A549 (cell line): ENCODE results near the gene NRAP. TPM values are rescaled to one million over a fixed set of nuclear protein-coding genes. Genes with fewer than 3 reads are reported as not detected.

ENCODE experiments used
- ATAC-seq, 2 experiments: fragments of 200-7000 bp in 1 of 2; fragments of >200 bp in 1 of 2; cut with Nextera tagmentation in 1 of 2; cut with Tn5 transposase in 1 of 2; 3 replicates each; pipeline versions ENCODE4 v1.8.0 to v1.9.1; 2018 to 2020; ENCODE audit warnings: mild to moderate bottlenecking in 1 of 2, moderate library complexity in 1 of 2
- CTCF ChIA-PET: fragments of 300-600 bp; sonication (Branson Sonifier 250); formaldehyde crosslinking; extraction: SDS; loops from one replicate; lab custom pipeline; 2021; ENCODE audit warnings: antibody characterized with exemption, inconsistent platforms; lab: Yijun Ruan, JAX
- POLR2A ChIA-PET: fragments of 350-600 bp; formaldehyde crosslinking; extraction: SDS; loops from one replicate; lab custom pipeline; 2021; ENCODE audit warnings: antibody characterized with exemption, inconsistent platforms; lab: Yijun Ruan, JAX
- DNase-seq, 2 experiments: peaks; one replicate each; pipeline versions ENCODE4 v3.0.0 to v3.0.0-alpha.2; 2011 to 2016; ENCODE audit warnings: low read depth in 1 of 2, low spot score in 1 of 2
- FAIRE-seq: peaks from 2 replicates; lab custom pipeline; 2011; peaks lifted over from hg19 to GRCh38; lab: Jason Lieb, UNC
- H3K27ac ChIP-seq, 2 experiments: fragments of >200 bp; sonication (Bioruptor Twin); formaldehyde crosslinking; 3 replicates each; pipeline ENCODE4 v1.5.1; 2016 to 2017
- H3K4me1 ChIP-seq: fragments of >200 bp; sonication (Bioruptor Twin); formaldehyde crosslinking; 3 replicates; pipeline ENCODE4 v1.6.1; 2016
- H3K4me2 ChIP-seq: fragments of >200 bp; sonication (Bioruptor Twin); formaldehyde crosslinking; 3 replicates; pipeline ENCODE4 v1.6.1; 2016
- H3K4me3 ChIP-seq: fragments of >200 bp; sonication (Bioruptor Twin); formaldehyde crosslinking; 3 replicates; pipeline ENCODE4 v1.5.1; 2016
- H3K9me3 ChIP-seq: fragments of >200 bp; sonication (Bioruptor Twin); formaldehyde crosslinking; 3 replicates; pipeline ENCODE4 v1.6.1; 2016
- CEBPB ChIP-seq, 2 experiments: fragments of >200 bp in 1 of 2; sonication (Bioruptor Twin) in 1 of 2; formaldehyde crosslinking in 1 of 2; IDR thresholded peaks; 2 replicates each; pipeline ENCODE4 v1.6.1; 2012 to 2016
- CHD2 ChIP-seq: fragments of 150-350 bp; IDR thresholded peaks from 2 replicates; pipeline ENCODE4 v1.6.1; 2014; ENCODE audit warnings: low read length; ENCODE audit not compliant: partially characterized antibody
- E2F6 ChIP-seq: IDR thresholded peaks from 2 replicates; pipeline ENCODE4 v1.6.1; 2012; ENCODE audit warnings: low read depth, borderline replicate concordance
- EHMT2 ChIP-seq: fragments of 200-600 bp; sonication (generic); IDR thresholded peaks from 2 replicates; pipeline ENCODE4 v1.6.1; 2016; ENCODE audit warnings: antibody characterized with exemption, low read depth, mild to moderate bottlenecking, moderate library complexity
- FOXS1 ChIP-seq: fragments of 250-450 bp; sonication (Bioruptor Pico); IDR thresholded peaks from 2 replicates; pipeline ENCODE4 v1.5.0; 2020; ENCODE audit warnings: mild to moderate bottlenecking, moderate library complexity
- GATA3 ChIP-seq: IDR thresholded peaks from 2 replicates; pipeline ENCODE4 v1.6.1; 2012; ENCODE audit warnings: borderline replicate concordance
- HOXA7 ChIP-seq: fragments of 250-450 bp; sonication (Bioruptor Pico); IDR thresholded peaks from 2 replicates; pipeline ENCODE4 v1.5.0; 2020; ENCODE audit warnings: mild to moderate bottlenecking, moderate library complexity
- HOXB5 ChIP-seq: fragments of 250-450 bp; sonication (Bioruptor Pico); IDR thresholded peaks from 2 replicates; pipeline ENCODE4 v1.5.0; 2020; ENCODE audit warnings: mild to moderate bottlenecking, moderate library complexity
- JUNB ChIP-seq: fragments of >200 bp; sonication (Bioruptor Twin); formaldehyde crosslinking; IDR thresholded peaks from 2 replicates; pipeline ENCODE4 v1.6.1; 2016
- KDM5A ChIP-seq: fragments of 200-600 bp; sonication (generic); IDR thresholded peaks from 2 replicates; pipeline ENCODE4 v1.6.1; 2016; ENCODE audit warnings: antibody characterized with exemption, mild to moderate bottlenecking
- MAFK ChIP-seq: fragments of 450-650 bp; IDR thresholded peaks from 2 replicates; pipeline ENCODE4 v1.6.1; 2014; ENCODE audit not compliant: partially characterized antibody
- MYC ChIP-seq: IDR thresholded peaks from 2 replicates; pipeline ENCODE4 v1.6.1; 2012; ENCODE audit warnings: mild to moderate bottlenecking, inconsistent platforms, low read length, improper control_type of control experiment, borderline replicate concordance
- NFE2L2 ChIP-seq: fragments of 150-350 bp; conservative IDR thresholded peaks from 2 replicates; pipeline ENCODE4 v1.6.1; 2014; ENCODE audit warnings: low read length
- NPAS2 ChIP-seq: fragments of 250-450 bp; sonication (Bioruptor Pico); IDR thresholded peaks from 2 replicates; pipeline ENCODE4 v1.8.0; 2022; ENCODE audit warnings: mild to moderate bottlenecking, moderate library complexity, borderline replicate concordance
- NR3C1 ChIP-seq: fragments of >200 bp; sonication (Bioruptor Twin); formaldehyde crosslinking; IDR thresholded peaks from 3 replicates; pipeline ENCODE4 v1.6.1; 2017
- PHF8 ChIP-seq: fragments of 200-600 bp; sonication (generic); IDR thresholded peaks from 2 replicates; pipeline ENCODE4 v1.6.1; 2016; ENCODE audit warnings: low read depth, mild to moderate bottlenecking, antibody characterized with exemption, moderate library complexity, borderline replicate concordance
- POLR2A ChIP-seq: IDR thresholded peaks from 2 replicates; pipeline ENCODE4 v1.6.1; 2012; ENCODE audit warnings: mild to moderate bottlenecking, low read length
- POLR2AphosphoS2 ChIP-seq: conservative IDR thresholded peaks from 2 replicates; pipeline ENCODE4 v1.6.1; 2012; ENCODE audit warnings: low read length, improper control_type of control experiment, inconsistent platforms
- RNF2 ChIP-seq: fragments of 200-600 bp; sonication (generic); IDR thresholded peaks from 2 replicates; pipeline ENCODE4 v1.6.1; 2016; ENCODE audit warnings: low read depth, mild to moderate bottlenecking, antibody characterized with exemption, moderate library complexity, borderline replicate concordance
- SMC3 ChIP-seq: fragments of >200 bp; sonication (Bioruptor Twin); formaldehyde crosslinking; IDR thresholded peaks from 3 replicates; pipeline ENCODE4 v1.6.1; 2018; ENCODE audit warnings: inconsistent platforms
- SREBF2 ChIP-seq: fragments of 450-650 bp; IDR thresholded peaks from 2 replicates; pipeline ENCODE4 v1.6.1; 2014; ENCODE audit warnings: mild to moderate bottlenecking, moderate library complexity
- ZC3H11A ChIP-seq: fragments of 450-650 bp; IDR thresholded peaks from 2 replicates; pipeline ENCODE4 v1.6.1; 2014; ENCODE audit warnings: antibody characterized with exemption, mild to moderate bottlenecking
- ZNF302 ChIP-seq: fragments of 250-450 bp; sonication (Bioruptor Pico); IDR thresholded peaks from 2 replicates; pipeline ENCODE4 v1.9.0; 2021; ENCODE audit warnings: inconsistent platforms, mild to moderate bottlenecking, moderate library complexity
- WGBS: methylation state at CpG from one replicate; pipeline ENCODE4 v1.1.6; 2017; ENCODE audit errors: missing lambda C conversion rate; 5-methylcytosine and 5-hydroxymethylcytosine counted together
- polyA plus RNA-seq, 4 experiments: library from polyadenylated mRNA; depleted of rRNA in 3 of 4; stranded (reverse); fragments of >200 nt; fragmentation: RNase III in 1 of 4; extraction: RNeasy Plus Mini Kit Qiagen cat#74134 plus additional on column Dnase treatment in 1 of 4; gene quantifications; 2 replicates in 3 of 4; 3 replicates in 1 of 4; pipeline ENCODE4 v1.2.3, GENCODE V29; 2011 to 2017
- TF ChIP-seq, protein P1 (sequence below): fragments of 250-450 bp; sonication (Bioruptor Pico); IDR thresholded peaks from 2 replicates; pipeline ENCODE4 v1.5.0; 2020; ENCODE audit warnings: low read depth, mild to moderate bottlenecking, moderate library complexity
- TF ChIP-seq, protein P2 (sequence below): fragments of 450-650 bp; IDR thresholded peaks from 2 replicates; pipeline ENCODE4 v1.6.1; 2014; ENCODE audit warnings: antibody characterized with exemption
- TF ChIP-seq, protein P3 (sequence below): fragments of >200 bp; sonication (Bioruptor Twin); formaldehyde crosslinking; IDR thresholded peaks from 3 replicates; pipeline ENCODE4 v1.5.1; 2016
- TF ChIP-seq, protein P4 (sequence below): fragments of >200 bp; sonication (Bioruptor Twin); formaldehyde crosslinking; IDR thresholded peaks from 2 replicates; pipeline ENCODE4 v1.6.1; 2016
- TF ChIP-seq, protein P5 (sequence below): IDR thresholded peaks from 2 replicates; pipeline ENCODE4 v1.6.1; 2012

Gene NRAP
- polyA plus RNA-seq, 2 of the 4 experiments (the other 2 are of a cell fraction) = not detected

DNA sequence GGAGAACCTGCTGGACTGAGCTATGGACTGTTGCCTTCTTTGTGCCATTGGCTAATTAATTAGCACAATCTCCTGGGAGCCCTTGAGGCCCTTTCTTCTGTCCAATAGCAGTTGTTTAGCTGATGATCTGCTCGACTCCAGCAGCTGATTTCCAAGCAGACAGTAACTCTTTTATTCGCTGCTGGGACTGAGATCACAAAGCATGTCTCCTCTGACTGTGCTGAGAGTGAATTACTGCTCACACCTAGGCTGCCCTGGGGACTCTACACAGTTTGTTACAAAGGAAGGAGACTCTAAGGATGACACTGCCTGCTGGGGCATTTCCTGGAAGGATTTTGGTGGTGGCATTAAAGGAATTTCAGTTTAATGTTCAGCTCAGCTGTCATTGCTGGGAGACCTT lies 47.3 kb upstream of the NRAP start:
- no peak overlapping the region for H3K4me3 ChIP-seq
- H3K4me2 ChIP-seq = no peak overlapping the region
- H3K9me3 ChIP-seq = no peaks in the 10 kb centered on the region
- peaks cover 16% of the 10 kb centered on the region for H3K4me1 ChIP-seq
- CTCF ChIA-PET = interaction anchor here (0.8 to 1.6 kb wide), 4 partner anchors 8 to 88 kb away, joined by 3 to 6 read pairs (median 4); partner anchors contain the start of gene CASP7
- WGBS = 79% methylated on average over 2 of the region's 2 CpGs
- POLR2A ChIA-PET = no interaction called here
- no peak for ATAC-seq
- no peak for DNase-seq
- H3K27ac ChIP-seq = no peak overlapping the region
- no peak for FAIRE-seq
- TF ChIP-seq NPAS2 (CRISPR knock-in tag) (no peak), POLR2AphosphoS2 (no peak), E2F6 (no peak), HOXA7 (CRISPR knock-in tag) (no peak), HOXB5 (CRISPR knock-in tag) (no peak), GATA3 (no peak), EHMT2 (no peak), JUNB (no peak), CEBPB (IDR thresholded peaks at IDR 0.05) (no peak), ZNF302 (no peak), KDM5A (no peak)
- TF ChIP-seq, protein P1, sequence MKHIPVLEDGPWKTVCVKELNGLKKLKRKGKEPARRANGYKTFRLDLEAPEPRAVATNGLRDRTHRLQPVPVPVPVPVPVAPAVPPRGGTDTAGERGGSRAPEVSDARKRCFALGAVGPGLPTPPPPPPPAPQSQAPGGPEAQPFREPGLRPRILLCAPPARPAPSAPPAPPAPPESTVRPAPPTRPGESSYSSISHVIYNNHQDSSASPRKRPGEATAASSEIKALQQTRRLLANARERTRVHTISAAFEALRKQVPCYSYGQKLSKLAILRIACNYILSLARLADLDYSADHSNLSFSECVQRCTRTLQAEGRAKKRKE (CRISPR knock-in tag) = no peak
- TF ChIP-seq, protein P2, sequence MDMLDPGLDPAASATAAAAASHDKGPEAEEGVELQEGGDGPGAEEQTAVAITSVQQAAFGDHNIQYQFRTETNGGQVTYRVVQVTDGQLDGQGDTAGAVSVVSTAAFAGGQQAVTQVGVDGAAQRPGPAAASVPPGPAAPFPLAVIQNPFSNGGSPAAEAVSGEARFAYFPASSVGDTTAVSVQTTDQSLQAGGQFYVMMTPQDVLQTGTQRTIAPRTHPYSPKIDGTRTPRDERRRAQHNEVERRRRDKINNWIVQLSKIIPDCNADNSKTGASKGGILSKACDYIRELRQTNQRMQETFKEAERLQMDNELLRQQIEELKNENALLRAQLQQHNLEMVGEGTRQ = no peak
- TF ChIP-seq, protein P3, sequence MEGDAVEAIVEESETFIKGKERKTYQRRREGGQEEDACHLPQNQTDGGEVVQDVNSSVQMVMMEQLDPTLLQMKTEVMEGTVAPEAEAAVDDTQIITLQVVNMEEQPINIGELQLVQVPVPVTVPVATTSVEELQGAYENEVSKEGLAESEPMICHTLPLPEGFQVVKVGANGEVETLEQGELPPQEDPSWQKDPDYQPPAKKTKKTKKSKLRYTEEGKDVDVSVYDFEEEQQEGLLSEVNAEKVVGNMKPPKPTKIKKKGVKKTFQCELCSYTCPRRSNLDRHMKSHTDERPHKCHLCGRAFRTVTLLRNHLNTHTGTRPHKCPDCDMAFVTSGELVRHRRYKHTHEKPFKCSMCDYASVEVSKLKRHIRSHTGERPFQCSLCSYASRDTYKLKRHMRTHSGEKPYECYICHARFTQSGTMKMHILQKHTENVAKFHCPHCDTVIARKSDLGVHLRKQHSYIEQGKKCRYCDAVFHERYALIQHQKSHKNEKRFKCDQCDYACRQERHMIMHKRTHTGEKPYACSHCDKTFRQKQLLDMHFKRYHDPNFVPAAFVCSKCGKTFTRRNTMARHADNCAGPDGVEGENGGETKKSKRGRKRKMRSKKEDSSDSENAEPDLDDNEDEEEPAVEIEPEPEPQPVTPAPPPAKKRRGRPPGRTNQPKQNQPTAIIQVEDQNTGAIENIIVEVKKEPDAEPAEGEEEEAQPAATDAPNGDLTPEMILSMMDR = no peak

GRCh38 chr10:113709221-113709838 lies 45.5 kb upstream of the NRAP start:
- H3K4me3 ChIP-seq = no peak overlapping the region
- TF ChIP-seq CEBPB (IDR thresholded peaks at IDR 0.05) = no peak
- TF ChIP-seq GATA3 = no peak
- TF ChIP-seq ZC3H11A = no peak
- no peak for TF ChIP-seq RNF2
- TF ChIP-seq MAFK = no peak
- TF ChIP-seq CHD2 = no peak
- no peak for TF ChIP-seq HOXA7 (CRISPR knock-in tag)
- TF ChIP-seq, protein P4, sequence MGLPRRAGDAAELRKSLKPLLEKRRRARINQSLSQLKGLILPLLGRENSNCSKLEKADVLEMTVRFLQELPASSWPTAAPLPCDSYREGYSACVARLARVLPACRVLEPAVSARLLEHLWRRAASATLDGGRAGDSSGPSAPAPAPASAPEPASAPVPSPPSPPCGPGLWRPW = no peak
- TF ChIP-seq NFE2L2 = no peak
- TF ChIP-seq FOXS1 (CRISPR knock-in tag) = no peak
- no peak for TF ChIP-seq NR3C1
- TF ChIP-seq PHF8 = no peak
- no peak for TF ChIP-seq MYC
- no peak for TF ChIP-seq SMC3
- TF ChIP-seq, protein P5, sequence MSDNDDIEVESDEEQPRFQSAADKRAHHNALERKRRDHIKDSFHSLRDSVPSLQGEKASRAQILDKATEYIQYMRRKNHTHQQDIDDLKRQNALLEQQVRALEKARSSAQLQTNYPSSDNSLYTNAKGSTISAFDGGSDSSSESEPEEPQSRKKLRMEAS = no peak
- no peak for TF ChIP-seq POLR2A
- TF ChIP-seq SREBF2 = no peak
- H3K4me2 ChIP-seq = peak overlapping the region; percentile 52
- H3K27ac ChIP-seq = peak overlapping the region; percentile 14 to 72; a peak in 4 of 6 replicates
- FAIRE-seq = no peak
- ChIA-PET CTCF (interaction anchor here (0.6 to 6.3 kb wide), 8 partner anchors 10 to 465 kb away, joined by 3 to 59 read pairs (median 3); no protein-coding TSS in a partner anchor), POLR2A (interaction anchor here (0.6 kb wide), 1 partner anchor 40 kb away, joined by 4 read pairs; no protein-coding TSS in a partner anchor)
- peak in 1 of 2 experiments; percentile 7 for DNase-seq
- H3K9me3 ChIP-seq = no peaks in the 10 kb centered on the region
- peak; percentile 40 to 48; a peak in 5 of 6 replicates for ATAC-seq
- peaks cover 28% of the 10 kb centered on the region for H3K4me1 ChIP-seq
- WGBS = 37% methylated on average over 8 of the region's 8 CpGs
